Skeletal muscle satellite cell (primary cell): ENCODE data around the gene VSNL1.
A peak's percentile ranks its signal among the peaks of the same experiment; 100 is the strongest.

Source experiments
- H3K27me3 ChIP-seq: 2 replicates; pipeline ENCODE4 v1.7.0; 2013; ENCODE audit warnings: low read length; ENCODE audit not compliant: control insufficient read depth, insufficient read depth
- H3K36me3 ChIP-seq: 2 replicates; pipeline ENCODE4 v1.7.0; 2013; ENCODE audit warnings: mild to moderate bottlenecking, control low read depth, low read length; ENCODE audit not compliant: insufficient read depth
- H3K4me1 ChIP-seq: 2 replicates; pipeline ENCODE4 v1.7.0; 2013; ENCODE audit warnings: low read length; ENCODE audit not compliant: control insufficient read depth, insufficient read depth
- H3K4me2 ChIP-seq: 2 replicates; pipeline ENCODE4 v1.7.0; 2013; ENCODE audit warnings: mild to moderate bottlenecking, low read length
- H3K4me3 ChIP-seq: 2 replicates; pipeline ENCODE4 v1.7.0; 2013; ENCODE audit warnings: low read length
- H3K9ac ChIP-seq: 2 replicates; pipeline ENCODE4 v1.7.0; 2013; ENCODE audit warnings: mild to moderate bottlenecking, low read depth, low read length, moderate library complexity
- H3K9me3 ChIP-seq: replicated peaks from 2 replicates; pipeline ENCODE4 v1.7.0; 2013; ENCODE audit warnings: mild to moderate bottlenecking, control low read depth, low read length

Gene VSNL1

GRCh38 chr2:17637131-17637906 lies 96.8 kb downstream of the VSNL1 start:
- Histone ChIP-seq H3K4me2 (no peak overlapping the region), H3K9me3 (no peaks in the 10 kb centered on the region), H3K36me3 (no peaks in the 10 kb centered on the region), H3K4me3 (no peak overlapping the region), H3K9ac (no peak overlapping the region), H3K4me1 (no peaks in the 10 kb centered on the region), H3K27me3 (no peaks in the 10 kb centered on the region)

DNA sequence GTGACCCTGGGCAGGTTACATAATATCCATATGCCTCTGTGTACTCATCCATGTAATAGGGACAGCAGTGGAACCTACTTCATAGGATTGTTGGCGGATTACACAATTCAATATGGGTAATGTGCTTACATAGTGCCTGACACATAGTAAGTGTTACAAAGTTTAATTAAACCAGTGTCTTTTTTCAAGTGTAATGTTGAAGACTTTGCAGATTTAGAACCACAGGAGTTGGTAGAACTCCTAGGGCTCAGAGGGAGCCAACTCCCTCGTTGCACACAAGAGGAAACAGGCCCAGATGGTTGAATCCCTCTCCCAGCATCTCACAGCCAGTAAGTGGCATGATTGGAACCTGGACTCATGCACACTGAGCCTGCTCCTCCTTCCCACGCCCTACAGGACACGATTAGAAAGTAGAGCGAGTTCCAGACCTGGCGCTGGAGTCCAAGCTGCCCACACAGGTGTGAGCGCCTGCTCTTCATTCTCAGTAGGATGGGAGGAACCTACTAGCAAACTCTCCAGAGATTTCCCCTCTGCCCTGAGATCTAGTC lies 97.8 kb downstream of the VSNL1 start:
- Histone ChIP-seq H3K9me3 (no peaks in the 10 kb centered on the region), H3K36me3 (no peaks in the 10 kb centered on the region), H3K4me2 (no peak overlapping the region), H3K4me1 (peaks cover 7% of the 10 kb centered on the region), H3K4me3 (no peak overlapping the region), H3K27me3 (no peaks in the 10 kb centered on the region), H3K9ac (no peak overlapping the region)

DNA sequence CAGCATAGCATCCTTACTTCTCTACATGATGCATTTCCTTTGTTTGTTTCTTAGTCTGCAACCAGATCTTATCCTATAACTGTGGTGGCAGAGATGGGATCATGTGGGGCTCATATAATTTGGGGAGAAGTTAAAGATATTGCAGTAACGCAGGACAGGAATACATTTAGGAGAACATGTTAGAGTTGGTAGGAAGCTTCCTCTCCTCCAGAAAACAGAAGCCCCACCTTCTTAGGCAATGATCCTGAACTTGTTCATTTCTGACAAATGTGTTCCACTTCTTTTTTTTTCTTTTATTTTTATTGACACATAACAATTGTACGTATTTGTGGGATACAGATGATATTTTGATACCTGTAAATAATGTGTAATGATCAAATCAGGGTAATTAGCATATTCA lies 99.9 kb downstream of the VSNL1 start:
- H3K27me3 ChIP-seq: no peaks in the 10 kb centered on the region
- no peaks in the 10 kb centered on the region for H3K9me3 ChIP-seq
- no peak overlapping the region for H3K4me3 ChIP-seq

GRCh38 chr2:17643031-17643615 lies 102.6 kb downstream of the VSNL1 start:
- Histone ChIP-seq H3K4me2 (peak overlapping the region; percentile 30), H3K36me3 (no peaks in the 10 kb centered on the region), H3K4me3 (no peak overlapping the region), H3K9me3 (no peaks in the 10 kb centered on the region), H3K4me1 (peaks cover 30% of the 10 kb centered on the region), H3K9ac (no peak overlapping the region), H3K27me3 (no peaks in the 10 kb centered on the region)

More for the DNA sequence above, 99.9 kb downstream of the VSNL1 start:
- H3K4me2 ChIP-seq: no peak overlapping the region
- H3K9ac ChIP-seq: no peak overlapping the region
- no peaks in the 10 kb centered on the region for H3K36me3 ChIP-seq
- H3K4me1 ChIP-seq: peaks cover 25% of the 10 kb centered on the region

- no peaks in the 10 kb centered on the region for H3K27me3 ChIP-seq
- peak overlapping the region; percentile 46 for H3K4me2 ChIP-seq
- H3K36me3 ChIP-seq: no peaks in the 10 kb centered on the region
- H3K9me3 ChIP-seq: no peaks in the 10 kb centered on the region
- peaks cover 30% of the 10 kb centered on the region for H3K4me1 ChIP-seq
- H3K9ac ChIP-seq: no peak overlapping the region
- H3K4me3 ChIP-seq: no peak overlapping the region
These were observed 104.7 kb downstream of the VSNL1 start for GRCh38 chr2:17644997-17645720.

- Histone ChIP-seq H3K9ac (no peak overlapping the region), H3K36me3 (no peaks in the 10 kb centered on the region), H3K9me3 (no peaks in the 10 kb centered on the region), H3K27me3 (no peaks in the 10 kb centered on the region), H3K4me1 (peaks cover 30% of the 10 kb centered on the region), H3K4me3 (no peak overlapping the region), H3K4me2 (no peak overlapping the region)
These were observed 105.6 kb downstream of the VSNL1 start for GRCh38 chr2:17646081-17646554.

DNA sequence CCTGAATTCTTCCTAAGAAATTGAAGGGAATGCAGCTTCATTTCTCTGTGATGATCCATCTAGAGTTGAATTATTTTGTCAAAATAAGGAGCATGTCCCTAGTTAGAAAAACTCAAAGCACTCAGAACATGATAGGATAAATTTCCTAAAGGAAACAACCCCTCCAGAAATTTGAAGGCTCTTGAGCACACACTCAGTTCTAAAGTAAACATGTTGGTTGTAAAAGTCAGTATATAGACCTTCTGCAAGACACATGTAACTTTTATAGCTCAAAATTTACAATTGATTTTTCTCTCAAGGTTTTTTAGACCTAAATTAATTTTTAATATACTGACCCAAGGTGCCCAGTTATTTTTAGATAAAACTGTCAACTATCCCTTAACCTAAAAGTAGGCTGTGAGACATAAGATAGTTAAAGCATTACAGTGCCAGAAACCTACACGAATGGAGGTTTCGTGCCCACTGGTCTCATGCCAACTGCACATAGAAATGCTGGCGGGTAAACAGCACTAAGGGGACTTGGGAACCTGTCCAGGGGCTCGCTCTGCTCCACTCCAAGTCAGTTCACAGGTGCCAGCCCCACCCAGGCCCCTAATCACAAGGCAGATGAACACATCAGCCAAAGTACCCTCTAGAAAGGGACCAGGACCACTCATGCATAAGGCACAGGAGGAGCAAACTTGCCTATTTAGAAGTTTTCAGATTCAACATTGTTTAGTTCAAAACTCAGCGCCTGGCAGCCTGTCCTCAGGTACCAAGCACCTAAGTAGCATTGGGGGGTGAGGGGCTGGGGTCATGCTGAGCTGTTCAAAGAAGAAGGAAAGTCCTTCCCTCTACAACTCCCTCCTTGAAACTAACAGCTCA lies 106.6 kb downstream of the VSNL1 start:
- no peak overlapping the region for H3K4me3 ChIP-seq
- H3K36me3 ChIP-seq: no peaks in the 10 kb centered on the region
- no peak overlapping the region for H3K4me2 ChIP-seq
- no peaks in the 10 kb centered on the region for H3K9me3 ChIP-seq
- H3K4me1 ChIP-seq: peaks cover 30% of the 10 kb centered on the region
- no peaks in the 10 kb centered on the region for H3K27me3 ChIP-seq
- no peak overlapping the region for H3K9ac ChIP-seq

- H3K36me3 ChIP-seq: no peaks in the 10 kb centered on the region
- peaks cover 21% of the 10 kb centered on the region for H3K4me1 ChIP-seq
- no peak overlapping the region for H3K4me3 ChIP-seq
- no peaks in the 10 kb centered on the region for H3K27me3 ChIP-seq
- H3K4me2 ChIP-seq: no peak overlapping the region
- H3K9ac ChIP-seq: no peak overlapping the region
- H3K9me3 ChIP-seq: no peaks in the 10 kb centered on the region
These were observed 108.1 kb downstream of the VSNL1 start for GRCh38 chr2:17648581-17648980.

GRCh38 chr2:17649026-17649425 lies 108.5 kb downstream of the VSNL1 start:
- H3K9me3 ChIP-seq: no peaks in the 10 kb centered on the region
- H3K27me3 ChIP-seq: no peaks in the 10 kb centered on the region
- peaks cover 19% of the 10 kb centered on the region for H3K4me1 ChIP-seq
- no peak overlapping the region for H3K9ac ChIP-seq
- no peak overlapping the region for H3K4me3 ChIP-seq
- no peaks in the 10 kb centered on the region for H3K36me3 ChIP-seq
- H3K4me2 ChIP-seq: no peak overlapping the region

GRCh38 chr2:17652681-17653394 lies 112.3 kb downstream of the VSNL1 start:
- Histone ChIP-seq H3K9ac (no peak overlapping the region), H3K36me3 (no peaks in the 10 kb centered on the region), H3K4me2 (no peak overlapping the region), H3K9me3 (no peaks in the 10 kb centered on the region), H3K4me1 (no peaks in the 10 kb centered on the region), H3K4me3 (no peak overlapping the region), H3K27me3 (no peaks in the 10 kb centered on the region)
